SK-N-SH (cell line): ENCODE results near the gene DNM2. TPM values are rescaled to one million over a fixed set of nuclear protein-coding genes. Genes with fewer than 3 reads are reported as not detected.

ENCODE experiments used
- CTCF ChIA-PET: fragments of 300-600, 350-600 bp; formaldehyde crosslinking; extraction: SDS; loops from one replicate; lab custom pipeline; 2021; lab: Yijun Ruan, JAX
- POLR2A ChIA-PET: fragments of 350-600 bp; sonication (Branson Sonifier 250); formaldehyde crosslinking; extraction: SDS; loops from one replicate; lab custom pipeline; 2020; ENCODE audit warnings: antibody characterized with exemption, inconsistent platforms; lab: Yijun Ruan, JAX
- DNase-seq: peaks from one replicate; pipeline ENCODE4 v3.0.0; 2012
- H2AFZ ChIP-seq: fragments of 200-600 bp; sonication (generic); 2 replicates; pipeline ENCODE4 v1.8.1; 2016; ENCODE audit warnings: antibody characterized with exemption, mild to moderate bottlenecking, low read depth
- H3F3A ChIP-seq: fragments of 200-600 bp; sonication (generic); replicated peaks from 2 replicates; pipeline ENCODE3; 2016; ENCODE audit warnings: antibody characterized with exemption, mild to moderate bottlenecking; ENCODE audit not compliant: insufficient read depth
- H3K27ac ChIP-seq, 2 experiments: fragments of 200-500 bp in 1 of 2; fragments of 200-600 bp in 1 of 2; sonication (Bioruptor generic) in 1 of 2; sonication (generic), shearing (Covaris generic) in 1 of 2; 2 replicates each; pipeline versions ENCODE4 v1.5.1 to v1.6.1; 2014 to 2016; ENCODE audit warnings: low read depth in 2 of 2, inconsistent platforms in 1 of 2, low read length in 1 of 2, mild to moderate bottlenecking in 1 of 2, mixed read lengths in 1 of 2
- H3K27me3 ChIP-seq: fragments of 200-600 bp; sonication (generic), shearing (Covaris generic); 2 replicates; pipeline ENCODE4 v1.6.1; 2016; ENCODE audit warnings: mixed run types; ENCODE audit not compliant: insufficient read depth
- H3K36me3 ChIP-seq, 2 experiments: fragments of 200-500 bp in 1 of 2; fragments of 200-600 bp in 1 of 2; sonication (Bioruptor generic) in 1 of 2; sonication (generic) in 1 of 2; replicated peaks in 1 of 2; 2 replicates each; pipeline versions ENCODE3 to v1.5.1; 2014 to 2016; ENCODE audit warnings: low read length in 1 of 2, mild to moderate bottlenecking in 1 of 2; ENCODE audit not compliant: insufficient read depth in 2 of 2, control insufficient read depth in 1 of 2
- H3K4me1 ChIP-seq, 2 experiments: fragments of 200-500 bp in 1 of 2; fragments of 200-600 bp in 1 of 2; sonication (Bioruptor generic) in 1 of 2; sonication (generic), shearing (Covaris generic) in 1 of 2; 2 replicates each; pipeline versions ENCODE4 v1.5.1 to v1.6.1; 2014 to 2016; ENCODE audit warnings: low read depth in 1 of 2, low read length in 1 of 2, mixed run types in 1 of 2; ENCODE audit not compliant: insufficient read depth in 2 of 2, control insufficient read depth in 1 of 2
- H3K4me2 ChIP-seq: fragments of 200-600 bp; sonication (generic), shearing (Covaris generic); 2 replicates; pipeline ENCODE4 v1.6.1; 2017; ENCODE audit warnings: mixed run types
- H3K4me3 ChIP-seq, 2 experiments: fragments of 200-500 bp in 1 of 2; fragments of 200-600 bp in 1 of 2; sonication (Bioruptor generic) in 1 of 2; sonication (generic), shearing (Covaris generic) in 1 of 2; 2 replicates each; pipeline versions ENCODE4 v1.5.1 to v1.8.1; 2014 to 2016; ENCODE audit warnings: low read depth in 2 of 2, inconsistent platforms in 1 of 2, low read length in 1 of 2, mild to moderate bottlenecking in 1 of 2, mixed read lengths in 1 of 2, moderate library complexity in 1 of 2
- H3K79me2 ChIP-seq: fragments of 200-600 bp; sonication (generic); 2 replicates; pipeline ENCODE4 v1.8.1; 2017; ENCODE audit warnings: mild to moderate bottlenecking; ENCODE audit not compliant: insufficient read depth
- H3K9ac ChIP-seq: fragments of 200-600 bp; sonication (generic); 2 replicates; pipeline ENCODE4 v1.6.1; 2017; ENCODE audit warnings: mixed run types
- H3K9me2 ChIP-seq: fragments of 200-600 bp; sonication (generic); 2 replicates; pipeline ENCODE4 v1.6.1; 2017; ENCODE audit warnings: mixed run types
- H3K9me3 ChIP-seq: fragments of 200-600 bp; sonication (generic); 2 replicates; pipeline ENCODE4 v1.6.1; 2017; ENCODE audit warnings: mixed run types, mild to moderate bottlenecking, moderate library complexity
- H4K20me1 ChIP-seq: fragments of 200-600 bp; sonication (generic); 2 replicates; pipeline ENCODE4 v1.6.1; 2017; ENCODE audit warnings: mild to moderate bottlenecking, mixed run types; ENCODE audit not compliant: insufficient read depth
- EP300 ChIP-seq, 2 experiments: IDR thresholded peaks; 2 replicates each; pipeline versions ENCODE4 v1.4.0 to v1.6.1; 2012; ENCODE audit warnings: borderline replicate concordance in 1 of 2, low read depth in 1 of 2, low read length in 1 of 2
- EZH2phosphoT487 ChIP-seq: fragments of 200-600 bp; sonication (generic); IDR thresholded peaks from 2 replicates; pipeline ENCODE4 v1.6.1; 2017; ENCODE audit warnings: low read depth, mixed run types, mild to moderate bottlenecking, antibody characterized with exemption, moderate library complexity, borderline replicate concordance
- JUND ChIP-seq: IDR thresholded peaks from 2 replicates; pipeline ENCODE4 v1.4.0; 2012
- MXI1 ChIP-seq: IDR thresholded peaks from 2 replicates; pipeline ENCODE4 v1.6.1; 2012; ENCODE audit warnings: mild to moderate bottlenecking, low read depth, low read length, improper control_type of control experiment
- NFIC ChIP-seq: IDR thresholded peaks from 2 replicates; pipeline ENCODE4 v1.4.0; 2012; ENCODE audit warnings: borderline replicate concordance
- NRF1 ChIP-seq: IDR thresholded peaks from 2 replicates; pipeline ENCODE4 v1.6.1; 2012; ENCODE audit warnings: low read depth, mild to moderate bottlenecking, low read length
- POLR2AphosphoS5 ChIP-seq: IDR thresholded peaks from 2 replicates; pipeline ENCODE4 v1.6.1; 2012; ENCODE audit warnings: low read depth, low read length
- RAD21 ChIP-seq: IDR thresholded peaks from 2 replicates; pipeline ENCODE4 v1.6.1; 2012; ENCODE audit warnings: mild to moderate bottlenecking, low read length
- REST ChIP-seq: IDR thresholded peaks from 2 replicates; pipeline ENCODE4 v1.6.1; 2012; ENCODE audit warnings: mild to moderate bottlenecking, low read depth, low read length, moderate library complexity
- RFX5 ChIP-seq: IDR thresholded peaks from 2 replicates; pipeline ENCODE4 v1.6.1; 2012; ENCODE audit warnings: mild to moderate bottlenecking, improper control_type of control experiment, low read length
- TCF12 ChIP-seq: IDR thresholded peaks from 2 replicates; pipeline ENCODE4 v1.4.0; 2012
- WGBS: methylation state at CpG from one replicate; pipeline ENCODE4 v1.1.6; 2017; ENCODE audit warnings: low lambda C conversion rate; 5-methylcytosine and 5-hydroxymethylcytosine counted together
- polyA plus RNA-seq, 3 experiments: library from polyadenylated mRNA; depleted of rRNA; stranded (reverse); fragments of >200 nt; gene quantifications; 2 replicates each; pipeline ENCODE4 v1.2.3, GENCODE V29; 2012
- TF ChIP-seq, protein P1 (sequence below): fragments of 200-600 bp; sonication (generic); IDR thresholded peaks from 2 replicates; pipeline ENCODE4 v1.6.1; 2017; ENCODE audit warnings: antibody characterized with exemption, mild to moderate bottlenecking, moderate library complexity
- TF ChIP-seq, protein P2 (sequence below): IDR thresholded peaks from 2 replicates; pipeline ENCODE4; 2012
- TF ChIP-seq, protein P3 (sequence below): IDR thresholded peaks from 2 replicates; pipeline ENCODE4 v1.4.0; 2012; ENCODE audit warnings: low read depth, borderline replicate concordance

Gene DNM2
- polyA plus RNA-seq, 1 of the 3 experiments (the other 2 are of a cell fraction), result 52.5 TPM

DNA sequence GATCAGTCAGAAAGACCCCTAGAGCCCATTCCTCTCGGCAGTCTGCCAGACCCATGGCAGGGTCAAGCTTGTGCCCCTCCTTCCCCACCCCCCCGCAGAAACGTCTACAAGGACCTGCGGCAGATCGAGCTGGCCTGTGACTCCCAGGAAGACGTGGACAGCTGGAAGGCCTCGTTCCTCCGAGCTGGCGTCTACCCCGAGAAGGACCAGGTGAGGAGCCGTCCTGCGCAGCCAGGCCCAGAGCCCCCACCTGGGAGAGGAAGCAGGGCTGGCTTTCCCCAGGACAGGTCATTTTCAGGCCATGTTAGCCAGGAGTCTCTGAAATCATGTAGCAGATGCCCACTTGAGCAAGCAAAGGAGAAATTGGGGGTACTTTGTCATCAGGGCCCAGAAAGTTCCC lies 105.8 kb downstream of the DNM2 start:
- H3K27me3 ChIP-seq, result no peaks in the 10 kb centered on the region
- no peak overlapping the region for H3K4me3 ChIP-seq
- no peak overlapping the region for H3K4me2 ChIP-seq
- no peak overlapping the region for H2AFZ ChIP-seq
- no peaks in the 10 kb centered on the region for H3K79me2 ChIP-seq
- H3K9ac ChIP-seq, result no peak overlapping the region
- peaks cover 0 to 24% of the 10 kb centered on the region in 2 experiments; a peak in 1 of 4 replicates for H3K4me1 ChIP-seq
- H3K27ac ChIP-seq, result no peak overlapping the region
- H3K9me2 ChIP-seq, result no peaks in the 10 kb centered on the region
- peaks cover 16 to 21% of the 10 kb centered on the region in 2 experiments for H3K36me3 ChIP-seq
- no peaks in the 10 kb centered on the region for H3F3A ChIP-seq
- no peak for TF ChIP-seq JUND
- no peak for TF ChIP-seq NFIC
- TF ChIP-seq NRF1, result no peak
- no peak for TF ChIP-seq REST
- no peak for TF ChIP-seq RAD21
- no peak for TF ChIP-seq TCF12
- TF ChIP-seq, protein P1, sequence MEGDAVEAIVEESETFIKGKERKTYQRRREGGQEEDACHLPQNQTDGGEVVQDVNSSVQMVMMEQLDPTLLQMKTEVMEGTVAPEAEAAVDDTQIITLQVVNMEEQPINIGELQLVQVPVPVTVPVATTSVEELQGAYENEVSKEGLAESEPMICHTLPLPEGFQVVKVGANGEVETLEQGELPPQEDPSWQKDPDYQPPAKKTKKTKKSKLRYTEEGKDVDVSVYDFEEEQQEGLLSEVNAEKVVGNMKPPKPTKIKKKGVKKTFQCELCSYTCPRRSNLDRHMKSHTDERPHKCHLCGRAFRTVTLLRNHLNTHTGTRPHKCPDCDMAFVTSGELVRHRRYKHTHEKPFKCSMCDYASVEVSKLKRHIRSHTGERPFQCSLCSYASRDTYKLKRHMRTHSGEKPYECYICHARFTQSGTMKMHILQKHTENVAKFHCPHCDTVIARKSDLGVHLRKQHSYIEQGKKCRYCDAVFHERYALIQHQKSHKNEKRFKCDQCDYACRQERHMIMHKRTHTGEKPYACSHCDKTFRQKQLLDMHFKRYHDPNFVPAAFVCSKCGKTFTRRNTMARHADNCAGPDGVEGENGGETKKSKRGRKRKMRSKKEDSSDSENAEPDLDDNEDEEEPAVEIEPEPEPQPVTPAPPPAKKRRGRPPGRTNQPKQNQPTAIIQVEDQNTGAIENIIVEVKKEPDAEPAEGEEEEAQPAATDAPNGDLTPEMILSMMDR, result no peak
- no peak for TF ChIP-seq RFX5
- TF ChIP-seq EZH2phosphoT487, result no peak
- H4K20me1 ChIP-seq, result no peaks in the 10 kb centered on the region
- ChIA-PET POLR2A (no interaction called here), CTCF (interaction anchor here (0.9 to 2.1 kb wide), 4 partner anchors 14 to 47 kb away, joined by 3 to 9 read pairs (median 3); no protein-coding TSS in a partner anchor)
- no peak for DNase-seq
- H3K9me3 ChIP-seq, result no peaks in the 10 kb centered on the region
- 89% methylated on average over 7 of the region's 12 CpGs for WGBS

DNA sequence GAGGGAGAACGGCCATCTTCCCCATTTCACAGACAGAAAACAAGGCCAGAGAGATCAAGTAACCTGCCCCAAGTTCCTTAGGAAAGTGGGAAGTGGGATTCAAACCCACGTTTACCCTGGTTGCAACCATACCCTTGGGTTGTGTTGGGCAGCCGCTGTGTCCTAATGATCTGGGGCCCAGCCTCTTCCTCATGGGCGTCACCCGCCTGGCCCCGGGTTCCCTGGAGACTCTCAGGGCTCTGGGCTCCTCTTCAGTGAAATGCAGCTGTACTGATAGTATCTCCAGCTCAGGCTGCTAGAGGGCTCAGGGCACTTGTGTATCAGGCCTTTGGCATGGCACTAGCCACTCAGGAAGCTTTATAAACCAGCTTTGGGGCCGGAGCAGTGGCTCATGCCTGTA lies 108.4 kb downstream of the DNM2 start:
- CTCF ChIA-PET, result interaction anchor here (1.0 to 2.2 kb wide), 3 partner anchors 9 to 109 kb away, joined by 3 to 5 read pairs (median 4); partner anchors contain the start of gene DNM2
- peaks cover 13 to 24% of the 10 kb centered on the region in 2 experiments for H3K36me3 ChIP-seq
- no peaks in the 10 kb centered on the region for H3K9me3 ChIP-seq
- no peaks in the 10 kb centered on the region for H3K27me3 ChIP-seq
- H3K79me2 ChIP-seq, result no peaks in the 10 kb centered on the region
- no peak overlapping the region for H3K4me2 ChIP-seq
- H3K9ac ChIP-seq, result no peak overlapping the region
- WGBS, result 88% methylated on average over 3 of the region's 7 CpGs
- POLR2A ChIA-PET, result interaction anchor here (1.2 kb wide), 1 partner anchor 8 kb away, joined by 5 read pairs; no protein-coding TSS in a partner anchor
- H3K27ac ChIP-seq, result no peak overlapping the region
- H3K9me2 ChIP-seq, result no peaks in the 10 kb centered on the region
- H3K4me3 ChIP-seq, result no peak overlapping the region
- peak; percentile 38 for DNase-seq
- H4K20me1 ChIP-seq, result no peaks in the 10 kb centered on the region
- no peak overlapping the region for H2AFZ ChIP-seq
- H3F3A ChIP-seq, result no peaks in the 10 kb centered on the region
- peaks cover 0 to 2% of the 10 kb centered on the region in 2 experiments; a peak in 1 of 4 replicates for H3K4me1 ChIP-seq
- TF ChIP-seq EP300 (IDR thresholded peaks at IDR 0.05; ENCODE audit: borderline replicate concordance in 1 of 2, low read depth in 1 of 2, low read length in 1 of 2) (no peak), REST (no peak), MXI1 (no peak), POLR2AphosphoS5 (no peak)
- TF ChIP-seq, protein P2, sequence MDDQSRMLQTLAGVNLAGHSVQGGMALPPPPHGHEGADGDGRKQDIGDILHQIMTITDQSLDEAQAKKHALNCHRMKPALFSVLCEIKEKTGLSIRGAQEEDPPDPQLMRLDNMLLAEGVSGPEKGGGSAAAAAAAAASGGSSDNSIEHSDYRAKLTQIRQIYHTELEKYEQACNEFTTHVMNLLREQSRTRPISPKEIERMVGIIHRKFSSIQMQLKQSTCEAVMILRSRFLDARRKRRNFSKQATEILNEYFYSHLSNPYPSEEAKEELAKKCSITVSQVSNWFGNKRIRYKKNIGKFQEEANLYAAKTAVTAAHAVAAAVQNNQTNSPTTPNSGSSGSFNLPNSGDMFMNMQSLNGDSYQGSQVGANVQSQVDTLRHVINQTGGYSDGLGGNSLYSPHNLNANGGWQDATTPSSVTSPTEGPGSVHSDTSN, result no peak
- TF ChIP-seq, protein P3, sequence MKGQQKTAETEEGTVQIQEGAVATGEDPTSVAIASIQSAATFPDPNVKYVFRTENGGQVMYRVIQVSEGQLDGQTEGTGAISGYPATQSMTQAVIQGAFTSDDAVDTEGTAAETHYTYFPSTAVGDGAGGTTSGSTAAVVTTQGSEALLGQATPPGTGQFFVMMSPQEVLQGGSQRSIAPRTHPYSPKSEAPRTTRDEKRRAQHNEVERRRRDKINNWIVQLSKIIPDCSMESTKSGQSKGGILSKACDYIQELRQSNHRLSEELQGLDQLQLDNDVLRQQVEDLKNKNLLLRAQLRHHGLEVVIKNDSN, result no peak
